Testis (tissue), 3 donors: ENCODE results near the gene DCLK2. TPM values are rescaled to one million over a fixed set of nuclear protein-coding genes. Genes with fewer than 3 reads are reported as not detected.

Source experiments
- DNase-seq: peaks from one replicate; pipeline ENCODE4 v3.0.0-alpha.2; 2019
- H3K27ac ChIP-seq, 2 donors: fragments of 200-600 bp; sonication (generic); one replicate each; pipeline ENCODE4 v1.5.1; 2019
- H3K27me3 ChIP-seq: fragments of 200-600 bp; sonication (generic); one replicate; pipeline ENCODE4 v1.5.1; 2019
- H3K36me3 ChIP-seq: fragments of 200-600 bp; sonication (generic); one replicate; pipeline ENCODE4 v1.5.1; 2017; ENCODE audit warnings: low read depth; ENCODE audit errors: missing control alignments
- H3K4me1 ChIP-seq: fragments of 200-600 bp; sonication (generic); one replicate; pipeline ENCODE4 v1.5.1; 2019
- H3K4me3 ChIP-seq, 2 donors: fragments of 200-600 bp; sonication (generic); one replicate each; pipeline ENCODE4 v1.5.1; 2017 to 2019
- H3K9me3 ChIP-seq: fragments of 200-600 bp; sonication (generic); one replicate; pipeline ENCODE4 v1.5.1; 2017
- CTCF ChIP-seq, 3 experiments: fragments of 450-650 bp in 2 of 3; fragments of 200-600 bp in 1 of 3; sonication (generic) in 1 of 3; IDR thresholded peaks; one replicate each; pipeline ENCODE4 v1.5.1; 2016 to 2019; ENCODE audit warnings: antibody characterized with exemption in 3 of 3, mild to moderate bottlenecking in 2 of 3, moderate library complexity in 1 of 3
- POLR2A ChIP-seq: fragments of 450-650 bp; IDR thresholded peaks from one replicate; pipeline ENCODE4 v1.6.1; 2017; ENCODE audit warnings: antibody characterized with exemption, mild to moderate bottlenecking, moderate library complexity
- WGBS, 2 donors: methylation state at CpG; one replicate each; pipeline ENCODE4 v1.1.5; 2018; 5-methylcytosine and 5-hydroxymethylcytosine counted together
- intact Hi-C: fragments of 100-400 bp; cut with DNase I; formaldehyde crosslinking; loops from one replicate; pipeline ENCODE4 v1.15.1; 2023; ENCODE audit warnings: low total_unique reads
- polyA plus RNA-seq: library from polyadenylated mRNA; stranded (reverse); fragments of 350-450 nt; fragmentation: Illumina TruSeq; extraction: RNeasy Lipid Tissue Mini Kit (QIAGEN cat#74804); gene quantifications from one replicate; pipeline ENCODE4 v1.2.3, GENCODE V29; 2014; ENCODE audit warnings: low read depth, low replicate concordance; ENCODE audit not compliant: insufficient read depth
- total RNA-seq, 2 donors: library from RNA; depleted of rRNA; stranded (reverse); fragments of >200 nt; gene quantifications; one replicate each; pipeline ENCODE4 v1.2.3, GENCODE V29; 2016

The DCLK2 gene
- total and polyA plus RNA-seq, 3 donors from 2014 or later: 6.1 to 18.4 (median 14.8) TPM

- intact Hi-C loops: no loop called here
- H3K36me3 ChIP-seq: no peaks in the 10 kb centered on the region
- no peaks in the 10 kb centered on the region for H3K9me3 ChIP-seq
- 88 to 93% methylated on average over 6 of the region's 6 CpGs for WGBS, 2 donors
- no peaks in the 10 kb centered on the region for H3K4me1 ChIP-seq
- H3K27me3 ChIP-seq: no peaks in the 10 kb centered on the region
- TF ChIP-seq CTCF (IDR thresholded peaks at IDR 0.05): no peak
- TF ChIP-seq POLR2A: no peak
- no peak for DNase-seq
- H3K27ac ChIP-seq: no peak overlapping the region
- H3K4me3 ChIP-seq: no peak overlapping the region
These were observed 180.3 kb downstream of the DCLK2 start for GRCh38 chr4:150258569-150258968.

DNA sequence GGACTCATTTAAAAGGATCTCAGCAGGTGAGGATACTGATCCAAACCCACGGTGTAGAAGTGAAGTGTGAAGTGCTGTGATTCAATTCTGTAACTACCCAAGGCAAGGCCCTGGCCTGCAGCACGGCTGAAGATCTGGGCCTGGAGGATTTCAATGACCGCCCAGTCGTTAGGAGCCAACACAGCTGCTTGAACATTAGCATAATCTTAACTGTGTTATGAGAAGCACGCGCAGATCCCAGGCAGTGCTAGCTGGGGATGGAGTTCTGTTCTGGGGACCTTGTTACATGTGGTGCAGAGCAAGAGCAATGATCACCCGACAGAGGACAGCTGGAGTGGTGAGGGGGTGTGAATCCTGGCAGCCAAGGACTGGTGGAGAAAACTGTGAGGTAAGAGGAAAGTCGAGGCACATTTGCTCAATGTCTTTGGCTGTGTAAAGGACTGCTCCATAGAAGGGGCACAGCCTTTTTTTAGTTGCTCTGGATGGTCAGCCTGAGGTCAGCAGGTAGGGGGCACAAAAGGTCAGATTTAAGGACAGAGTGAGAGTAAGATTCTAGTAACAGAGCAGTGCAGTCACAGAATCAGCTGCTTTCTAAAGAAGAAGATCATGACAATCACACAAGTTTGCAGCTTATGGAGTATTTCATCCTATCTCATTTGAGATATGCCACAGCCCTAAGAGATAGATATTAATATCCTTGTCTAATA, 181.8 kb downstream of the DCLK2 start:
- Histone ChIP-seq H3K27me3 (no peaks in the 10 kb centered on the region), H3K36me3 (no peaks in the 10 kb centered on the region), H3K4me1 (no peaks in the 10 kb centered on the region), H3K4me3 (no peak overlapping the region), H3K9me3 (no peaks in the 10 kb centered on the region), H3K27ac (no peak overlapping the region)
- TF ChIP-seq CTCF (IDR thresholded peaks at IDR 0.05) (no peak), POLR2A (no peak)
- WGBS, 2 donors: 59 to 65% methylated on average over 8 of the region's 8 CpGs
- peak; percentile 37 for DNase-seq
- intact Hi-C loops: no loop called here

DNA sequence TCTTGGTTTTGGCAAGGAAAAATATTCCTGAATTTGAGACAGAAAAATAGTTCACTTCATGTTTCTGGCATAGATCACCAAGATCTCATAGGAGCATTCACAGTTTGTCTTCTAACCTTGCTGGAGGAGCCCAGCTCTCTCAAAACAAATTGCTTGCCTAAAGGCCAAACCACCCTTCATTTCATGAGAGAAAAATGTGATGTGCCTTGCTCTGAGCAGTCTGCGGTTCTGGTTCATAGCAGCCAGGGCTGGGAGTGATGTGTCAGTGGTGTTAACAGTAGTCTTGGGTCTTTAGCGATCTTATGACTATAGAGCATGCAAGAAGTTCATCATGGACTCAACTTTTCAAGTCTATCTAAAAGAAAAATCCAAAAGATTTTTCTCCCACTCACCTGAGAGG, 183.3 kb downstream of the DCLK2 start:
- WGBS, 2 donors: 80 to 85% methylated on average over 2 of the region's 2 CpGs
- DNase-seq: no peak
- H3K4me1 ChIP-seq: no peaks in the 10 kb centered on the region

GRCh38 chr4:150262611-150263010, 184.4 kb downstream of the DCLK2 start:
- no peaks in the 10 kb centered on the region for H3K36me3 ChIP-seq
- TF ChIP-seq CTCF (IDR thresholded peaks at IDR 0.05): no peak
- TF ChIP-seq POLR2A: no peak
- WGBS, 2 donors: 90 to 93% methylated on average over 6 of the region's 6 CpGs
- no peak overlapping the region for H3K4me3 ChIP-seq
- no peak for DNase-seq
- no peak overlapping the region for H3K27ac ChIP-seq
- intact Hi-C loops: no loop called here
- H3K4me1 ChIP-seq: no peaks in the 10 kb centered on the region
- H3K9me3 ChIP-seq: no peaks in the 10 kb centered on the region
- H3K27me3 ChIP-seq: no peaks in the 10 kb centered on the region

More for the DNA sequence above, 183.3 kb downstream of the DCLK2 start:
- TF ChIP-seq POLR2A (no peak), CTCF (IDR thresholded peaks at IDR 0.05) (no peak)
- no peaks in the 10 kb centered on the region for H3K9me3 ChIP-seq
- intact Hi-C loops: no loop called here
- no peaks in the 10 kb centered on the region for H3K36me3 ChIP-seq
- no peak overlapping the region for H3K4me3 ChIP-seq
- no peak overlapping the region for H3K27ac ChIP-seq
- H3K27me3 ChIP-seq: no peaks in the 10 kb centered on the region

GRCh38 chr4:150264595-150265161, 186.4 kb downstream of the DCLK2 start:
- WGBS, 2 donors: 84 to 87% methylated on average over 6 of the region's 6 CpGs
- H3K4me3 ChIP-seq: no peak overlapping the region
- H3K27me3 ChIP-seq: no peaks in the 10 kb centered on the region
- intact Hi-C loops: no loop called here
- H3K9me3 ChIP-seq: no peaks in the 10 kb centered on the region
- TF ChIP-seq POLR2A (no peak), CTCF (IDR thresholded peaks at IDR 0.05) (no peak)
- no peak for DNase-seq
- H3K27ac ChIP-seq: no peak overlapping the region
- no peaks in the 10 kb centered on the region for H3K4me1 ChIP-seq
- H3K36me3 ChIP-seq: no peaks in the 10 kb centered on the region
